GM19035 (cell line): ENCODE data around the gene OR2V2.

Source experiments
- ATAC-seq: cut with Tn5 transposase; IDR thresholded peaks from one replicate; pipeline ENCODE4 v1.9.1; 2021; ENCODE audit not compliant: unreplicated experiment

OR2V2 gene

DNA sequence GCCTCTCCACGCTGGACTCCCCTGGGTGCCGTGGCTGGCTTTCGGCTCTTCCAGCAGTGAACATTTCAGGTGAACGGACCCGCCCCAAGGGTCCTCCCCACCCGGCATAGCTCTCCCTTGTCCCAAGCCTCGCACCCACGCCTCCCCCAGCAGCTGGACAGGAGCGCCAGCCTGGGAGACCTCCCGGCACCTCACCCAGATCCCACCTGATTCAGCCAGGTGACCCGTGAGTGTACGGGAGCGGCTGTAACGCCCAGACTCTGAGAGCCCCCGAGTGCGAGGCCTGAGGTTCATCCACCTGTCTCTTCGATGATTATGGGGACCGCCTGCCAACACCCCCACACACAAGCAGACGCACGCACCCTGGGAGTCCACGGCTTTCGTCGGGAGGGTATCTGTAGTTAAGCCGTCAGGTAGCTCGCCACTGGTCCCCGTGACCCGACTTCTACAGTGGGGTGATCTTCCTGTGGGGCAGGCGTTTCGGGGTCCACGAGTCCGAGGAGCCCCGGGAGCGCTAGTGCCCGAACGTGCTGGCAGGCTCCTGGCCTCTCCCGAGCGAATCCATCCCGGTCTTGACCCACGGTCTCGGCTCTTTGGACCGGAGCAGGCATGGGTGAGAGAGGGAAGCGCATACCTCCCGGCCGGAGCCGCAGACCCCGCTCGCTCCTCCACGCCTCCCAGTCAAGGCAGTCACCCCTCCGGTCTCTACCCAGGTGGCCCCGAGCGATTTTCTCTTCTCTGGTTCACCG is 42.8 kb downstream of the OR2V2 start:
- ATAC-seq: no peak

GRCh38 chr5:181190711-181191525 is 43.5 kb downstream of the OR2V2 start:
- ATAC-seq: peak; percentile 6

DNA sequence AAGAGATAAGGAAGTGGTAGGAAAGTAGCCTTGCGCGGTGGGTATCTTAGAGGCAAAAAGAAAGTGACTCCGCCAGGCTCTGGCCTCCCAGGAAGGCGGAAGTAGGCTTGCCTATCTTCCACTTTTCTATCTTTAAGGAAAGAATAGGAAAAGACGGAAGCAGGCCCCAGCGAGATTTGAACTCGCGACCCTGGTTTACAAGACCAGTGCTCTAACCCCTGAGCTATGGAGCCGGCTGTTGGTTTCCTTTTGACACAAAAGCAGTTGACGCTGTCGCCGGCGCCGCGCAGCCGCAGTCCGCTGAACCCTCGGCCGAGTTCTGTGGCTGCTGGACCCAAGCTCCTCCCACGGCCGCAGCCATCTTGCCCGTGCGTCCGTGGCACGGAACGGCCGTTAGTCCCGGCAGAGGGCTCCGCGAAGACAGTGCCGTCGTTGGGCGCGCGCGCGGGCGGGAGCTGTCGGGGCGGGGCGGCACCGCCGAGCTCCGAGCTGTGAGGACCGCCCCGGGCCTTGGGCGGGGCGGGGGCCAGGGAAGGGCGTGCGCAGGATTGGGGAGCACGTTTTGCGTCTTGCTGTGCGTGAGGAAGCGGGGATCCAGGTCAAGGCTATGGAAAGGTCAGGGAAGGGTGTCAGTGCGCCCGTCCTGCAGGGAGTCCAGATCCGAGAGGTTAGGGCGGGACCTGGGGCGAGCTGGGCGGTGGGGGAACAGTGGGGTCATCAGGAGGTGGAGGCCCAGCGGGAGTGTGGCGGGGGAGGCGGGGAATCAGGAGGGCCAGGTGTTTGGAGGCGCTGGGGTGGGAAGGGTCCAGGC is 44.3 kb downstream of the OR2V2 start:
- peak; percentile 60 for ATAC-seq

DNA sequence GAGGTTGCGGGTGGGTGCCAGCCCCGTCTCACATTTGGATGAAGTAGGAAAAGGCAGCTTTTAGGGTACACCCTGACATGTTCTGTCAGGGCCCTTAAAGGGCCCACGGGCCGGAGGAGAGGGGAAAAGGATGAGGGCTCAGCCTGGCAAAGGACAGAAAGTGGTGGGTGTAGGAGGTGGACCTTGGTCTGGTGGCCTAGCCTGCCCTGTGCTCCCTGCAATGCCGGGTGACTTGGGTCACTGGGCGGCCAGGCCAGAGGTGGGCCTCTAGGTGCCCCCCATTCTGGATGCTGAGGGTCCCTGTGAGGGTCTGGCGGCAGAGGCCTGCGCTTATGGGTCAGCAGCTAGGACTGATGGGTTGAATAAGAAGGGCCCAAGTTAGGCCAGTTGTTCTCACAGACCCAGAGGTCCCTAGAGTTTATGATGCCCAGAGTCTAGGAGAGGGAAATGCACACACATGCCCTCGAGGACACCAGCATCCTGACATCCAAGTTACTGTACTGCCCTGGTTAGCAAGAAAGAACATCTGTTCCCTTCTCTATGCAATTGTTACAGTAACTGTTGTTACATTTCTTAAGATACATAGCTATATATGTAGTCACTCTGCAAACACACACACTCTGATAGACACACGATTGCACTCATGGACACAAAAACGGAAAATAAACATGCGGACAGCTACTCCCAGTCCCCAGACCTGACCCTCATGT is 45.1 kb downstream of the OR2V2 start:
- no peak for ATAC-seq

DNA sequence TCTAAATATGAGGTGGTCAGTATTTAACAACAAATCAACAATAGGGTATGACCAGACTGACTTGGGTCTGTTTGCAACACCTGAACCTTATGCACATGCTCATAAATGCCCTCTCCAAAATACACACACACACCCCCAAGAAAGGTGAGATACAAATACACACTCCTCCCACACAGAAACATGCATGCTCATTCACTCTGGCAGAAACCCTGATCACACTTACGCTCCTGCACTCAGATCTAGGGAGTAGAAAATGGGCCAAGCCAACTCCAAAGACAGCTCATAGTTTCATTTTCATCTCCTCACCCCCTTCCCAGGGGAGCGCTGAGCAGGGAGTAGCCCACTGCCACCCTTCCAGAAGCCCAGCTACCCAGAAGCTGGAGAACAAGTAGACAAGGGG is 46.3 kb downstream of the OR2V2 start:
- ATAC-seq: no peak

- ATAC-seq: no peak
Measured at GRCh38 chr5:181194489-181195248, 47.3 kb downstream of the OR2V2 start.

DNA sequence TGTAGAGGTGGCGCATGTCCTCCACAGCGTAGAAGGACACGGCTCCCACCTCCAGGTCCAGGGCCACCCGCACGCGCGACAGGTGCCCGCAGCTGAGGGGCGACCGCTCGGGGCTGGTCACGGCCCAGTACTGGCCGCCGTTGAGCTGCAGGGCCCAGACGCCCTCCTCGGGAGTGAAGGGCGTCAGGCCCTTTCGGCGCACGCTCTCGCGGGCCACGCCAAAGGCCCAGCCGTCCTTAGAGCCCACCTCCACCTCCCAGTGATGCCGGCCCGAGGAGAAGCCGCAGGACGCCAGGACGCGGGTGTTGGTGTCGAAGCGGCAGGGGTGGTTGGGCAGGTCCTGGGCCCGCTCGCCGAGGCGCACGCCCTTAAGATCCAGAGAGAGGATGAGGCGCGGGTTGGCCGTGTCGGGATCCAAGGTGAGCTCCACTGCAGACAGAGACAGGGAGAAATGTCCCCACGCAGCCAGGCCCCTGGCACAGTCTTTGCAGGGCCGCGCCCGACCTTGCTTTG is 47.9 kb downstream of the OR2V2 start:
- no peak for ATAC-seq

GRCh38 chr5:181197326-181197951 is 50.1 kb downstream of the OR2V2 start:
- no peak for ATAC-seq

DNA sequence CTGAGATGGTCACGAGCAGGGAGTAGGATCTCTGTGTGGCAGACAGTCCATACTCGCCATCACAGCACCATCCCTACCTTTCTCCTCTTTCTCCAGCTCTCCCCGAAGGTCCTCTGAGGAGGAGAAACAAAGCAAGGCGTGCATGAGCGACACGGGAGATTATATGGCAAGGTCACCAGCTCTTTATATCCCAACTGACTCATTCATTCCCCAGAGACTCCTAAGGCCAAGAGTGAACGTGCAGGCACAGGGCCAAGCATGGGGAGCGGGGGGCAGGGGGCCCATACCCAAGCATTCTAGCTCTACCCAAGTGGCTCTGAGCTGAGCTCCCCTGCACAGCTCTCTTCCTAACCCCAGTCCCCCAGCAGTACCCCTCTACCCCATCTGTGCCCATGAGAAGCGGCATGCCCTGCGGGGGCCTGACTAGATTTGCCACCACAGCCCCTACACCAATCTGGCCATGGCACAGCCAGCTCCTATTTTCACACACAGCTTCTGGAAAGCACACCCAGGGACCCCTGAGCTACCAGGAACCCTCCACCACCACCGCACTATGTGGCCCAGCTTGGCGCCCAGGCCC is 50.8 kb downstream of the OR2V2 start:
- ATAC-seq: no peak

DNA sequence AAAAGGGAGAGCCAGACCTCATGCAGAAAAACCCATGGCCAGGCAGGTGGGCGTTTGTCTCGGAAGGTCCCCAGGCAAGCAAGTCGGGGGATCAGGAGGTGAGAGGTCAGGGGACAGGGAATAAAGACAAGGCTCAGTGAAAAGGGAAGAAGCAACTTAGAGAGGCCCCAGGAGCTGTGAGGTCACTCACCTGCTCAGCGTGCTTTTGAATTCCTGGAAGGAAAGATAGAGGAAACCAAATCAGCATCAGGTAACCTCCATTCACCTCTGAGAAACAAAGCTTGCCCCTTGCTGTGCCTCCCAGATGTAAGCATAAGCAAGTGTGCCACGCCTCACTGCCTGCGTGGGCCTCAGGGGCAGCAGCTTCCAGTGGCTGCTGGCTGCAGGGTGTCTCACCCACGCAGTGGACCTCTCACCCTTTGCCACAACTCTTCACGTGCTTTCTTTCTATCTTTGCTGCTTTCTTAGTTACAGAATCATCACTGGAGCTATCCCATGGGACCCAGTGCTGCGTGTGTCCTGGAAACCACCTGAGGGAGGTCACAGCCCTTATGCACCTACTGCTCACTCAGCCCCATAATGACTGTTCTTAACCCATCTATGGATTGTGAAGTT is 51.6 kb downstream of the OR2V2 start:
- peak; percentile 66 for ATAC-seq

DNA sequence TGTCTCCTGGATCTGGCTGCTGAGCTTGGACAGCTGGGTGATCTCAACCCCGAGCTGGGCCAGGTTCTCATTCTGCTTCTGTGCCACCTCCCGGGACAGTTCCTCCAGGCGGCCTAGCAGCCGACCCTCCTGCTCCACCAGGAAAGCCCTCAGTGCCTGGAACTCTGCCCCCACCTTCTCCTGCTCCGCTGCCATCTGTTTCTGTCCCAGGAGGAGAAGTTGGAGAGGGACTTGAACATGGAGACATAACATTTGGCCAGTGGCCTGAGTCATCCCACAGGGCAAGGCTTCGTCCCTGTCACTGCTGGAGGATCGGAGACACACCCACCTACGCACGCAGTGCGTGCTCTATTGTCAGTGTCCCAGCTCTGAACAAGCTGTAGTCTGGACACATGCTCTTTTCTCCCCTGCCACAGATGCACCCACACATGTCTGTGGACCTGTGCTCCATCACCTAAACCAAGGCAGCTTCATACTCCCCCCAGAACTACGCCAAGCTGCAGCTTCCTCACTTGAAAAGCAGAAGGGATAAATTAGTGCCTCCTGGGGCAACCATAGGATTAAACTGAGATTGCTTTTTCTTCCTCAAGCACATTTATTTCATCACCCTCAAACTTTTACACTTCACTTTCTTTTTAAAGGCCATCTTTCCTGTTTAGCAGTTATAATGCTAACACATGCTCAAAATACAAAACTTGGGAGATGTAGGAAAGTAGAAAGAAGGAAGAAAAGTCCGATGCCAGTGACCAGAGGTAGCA is 52.7 kb downstream of the OR2V2 start:
- ATAC-seq: no peak

DNA sequence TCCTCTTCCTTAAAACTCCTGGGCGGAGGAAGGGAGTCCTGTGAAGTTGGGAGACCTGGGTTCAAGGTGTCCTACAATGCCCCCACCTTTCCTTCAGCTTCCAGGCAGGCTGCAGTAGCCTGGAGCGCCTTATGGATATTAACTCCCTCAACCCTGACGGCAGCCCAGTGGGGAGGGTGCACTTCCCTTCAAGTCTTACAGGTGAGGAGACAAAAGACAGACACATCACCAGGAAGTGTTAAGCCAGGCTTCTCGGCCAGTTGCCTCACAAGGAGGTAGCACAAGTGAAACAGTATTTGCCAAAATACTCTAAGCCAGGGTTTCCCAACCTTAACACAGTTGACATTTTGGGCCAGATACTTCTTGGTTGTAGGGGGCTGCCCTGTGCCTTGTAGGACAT is 53.4 kb downstream of the OR2V2 start:
- ATAC-seq: no peak

DNA sequence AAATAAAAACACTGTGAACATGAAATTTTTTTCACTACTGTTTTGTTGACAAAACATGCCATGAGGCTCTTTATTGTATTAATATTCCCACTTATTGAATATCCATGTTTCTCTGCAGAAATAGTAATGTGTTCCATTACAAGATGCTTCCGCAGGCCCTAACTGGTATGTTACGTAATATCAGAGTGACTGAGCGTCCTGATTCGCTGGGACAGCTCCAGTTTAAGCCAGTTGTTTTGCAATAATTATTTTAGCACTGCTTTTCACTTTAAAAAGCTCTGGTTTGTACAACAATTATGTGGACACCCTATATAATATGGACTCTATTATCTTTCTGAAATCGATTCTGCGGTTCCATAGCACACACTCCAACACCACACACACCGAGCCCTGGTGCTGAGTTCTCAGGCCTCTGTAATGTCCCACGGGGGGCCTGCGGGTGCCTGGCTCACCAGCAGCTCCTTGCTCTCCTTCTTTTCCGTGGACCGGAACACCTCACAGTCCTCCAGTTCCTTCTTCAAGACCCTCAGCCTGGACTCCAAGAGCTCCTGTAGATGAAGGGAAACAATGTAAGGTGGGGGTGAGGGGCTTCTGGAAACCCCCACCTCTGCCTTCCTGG is 55.8 kb downstream of the OR2V2 start:
- no peak for ATAC-seq

- no peak for ATAC-seq
Measured at GRCh38 chr5:181203777-181204112, 56.4 kb downstream of the OR2V2 start.

GRCh38 chr5:181204113-181204825 is 56.9 kb downstream of the OR2V2 start:
- no peak for ATAC-seq

- ATAC-seq: no peak
Measured at GRCh38 chr5:181204826-181205760, 57.7 kb downstream of the OR2V2 start, which contains the start of gene TRIM7. TSS of gene TRIM7 (minus strand) at chr5:181205196. CDS start at chr5:181205110, 86 bp downstream.
